ENCODE data around the gene ASPDH.
A peak's percentile ranks its signal among the peaks of the same experiment; 100 is the strongest.

Gene ASPDH

GRCh38 chr19:50513746-50514345 lies at the start of gene ASPDH:
Gene ASPDH, minus strand, starts transcription at chr19:50513913. Its CDS starts 90 bp downstream, at chr19:50513823.
- no peak for DNase-seq (ENCODE audit: low read depth in 2 of 2)

- DNase-seq (ENCODE audit: low read depth in 2 of 2), result no peak
Measured at GRCh38 chr19:50562996-50563395, 49.3 kb upstream of the ASPDH start.

DNA sequence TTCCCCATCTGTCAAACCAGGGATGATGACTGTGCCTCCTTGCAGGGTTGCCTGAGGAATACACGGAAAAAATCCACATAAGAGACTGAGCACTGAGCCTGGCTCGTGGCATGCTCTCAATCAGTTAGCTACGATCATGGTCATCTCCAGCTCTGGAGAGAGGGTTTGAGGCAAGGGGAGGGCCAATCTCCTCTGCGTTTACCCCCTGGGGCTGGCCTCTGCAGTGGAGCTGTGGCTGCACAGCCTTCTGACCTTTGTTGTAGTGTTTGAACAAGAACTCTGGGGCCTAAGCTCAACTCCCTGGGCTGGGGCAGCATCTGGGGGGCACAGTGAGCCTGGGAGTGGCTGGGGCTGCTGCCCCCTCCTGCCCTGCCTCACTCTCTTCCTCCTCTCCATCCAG lies 48.6 kb upstream of the ASPDH start:
- DNase-seq (ENCODE audit: low read depth in 2 of 2), result no peak

DNA sequence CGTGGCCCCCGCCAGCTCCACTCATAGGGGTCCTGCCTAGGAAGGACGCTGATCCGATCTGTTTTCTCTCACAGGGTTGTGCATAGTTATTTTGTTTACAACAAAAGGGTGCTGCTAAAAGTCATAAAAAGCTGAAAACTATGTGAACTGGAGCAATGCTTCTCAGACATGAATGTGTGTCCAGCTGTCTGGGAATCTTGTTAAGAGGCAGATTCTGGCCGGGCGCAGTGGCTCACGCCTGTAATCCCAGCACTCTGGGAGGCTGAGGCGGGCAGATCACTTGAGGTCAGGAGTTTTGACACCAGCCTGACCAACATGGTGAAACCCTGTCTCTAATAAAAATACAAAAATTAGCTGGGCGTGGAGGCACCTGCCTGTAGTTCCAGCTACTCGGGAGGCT lies 45.9 kb upstream of the ASPDH start:
- no peak for DNase-seq (ENCODE audit: low read depth in 2 of 2)

- DNase-seq (ENCODE audit: low read depth in 2 of 2), result no peak
Measured at GRCh38 chr19:50558449-50558848, 44.7 kb upstream of the ASPDH start.

DNA sequence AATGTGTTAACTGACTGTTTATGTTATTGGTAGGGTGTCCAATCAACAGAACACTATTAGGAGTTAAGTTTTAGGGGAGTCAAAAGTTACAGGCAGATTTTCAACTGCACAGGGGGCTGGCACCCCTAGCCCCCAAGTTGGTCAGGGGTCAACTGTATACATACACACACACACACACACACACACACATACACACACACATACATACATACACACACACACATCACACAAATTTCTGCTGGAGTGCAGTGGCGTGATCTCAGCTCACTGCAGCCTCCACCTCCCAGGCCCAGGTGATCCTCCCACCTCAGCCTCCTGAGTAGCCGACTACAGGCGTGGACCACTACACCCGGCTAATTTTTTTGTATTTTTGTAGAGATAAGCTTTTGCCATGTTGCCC lies 44.3 kb upstream of the ASPDH start:
- no peak for DNase-seq (ENCODE audit: low read depth in 2 of 2)

GRCh38 chr19:50557009-50557613 lies 43.4 kb upstream of the ASPDH start:
- no peak for DNase-seq (ENCODE audit: low read depth in 2 of 2)

DNA sequence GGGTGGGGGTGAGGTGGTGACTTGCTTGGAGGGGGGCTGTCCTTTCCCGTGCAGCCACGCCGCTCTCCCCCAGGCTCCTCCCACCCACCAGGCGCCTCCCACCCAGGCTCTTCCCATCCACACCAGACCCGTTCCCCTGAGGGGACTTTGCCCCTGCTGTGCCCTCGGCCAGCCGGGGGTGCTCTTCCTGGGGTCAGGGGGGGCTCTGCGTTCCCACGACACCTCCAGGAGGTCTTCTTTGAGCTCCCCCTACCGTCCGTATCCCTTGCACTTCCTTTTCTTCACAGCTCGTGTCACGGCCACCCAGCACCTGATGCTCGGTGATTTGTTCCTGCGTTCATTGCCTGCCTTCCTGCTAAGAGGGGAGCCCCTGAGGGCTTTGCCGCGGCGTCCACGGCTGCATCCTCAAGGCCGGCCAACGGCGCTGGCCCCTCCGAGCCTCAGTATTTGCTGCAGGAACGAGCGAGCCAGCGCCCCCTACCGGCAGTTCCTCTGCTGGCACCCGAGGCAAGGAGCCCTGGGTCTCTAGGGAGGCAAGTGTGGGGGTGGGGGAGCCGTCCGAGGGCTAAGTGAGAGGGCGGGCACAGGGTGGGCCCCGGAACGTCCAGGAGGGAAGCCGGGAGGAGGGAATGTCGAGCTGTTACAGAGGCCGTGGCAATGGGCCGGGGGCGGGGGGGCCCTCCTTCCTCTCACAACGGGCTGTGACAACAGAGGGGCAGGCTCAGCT lies 42.7 kb upstream of the ASPDH start:
- peak; percentile 64 to 83 for DNase-seq (ENCODE audit: low read depth in 2 of 2)

DNA sequence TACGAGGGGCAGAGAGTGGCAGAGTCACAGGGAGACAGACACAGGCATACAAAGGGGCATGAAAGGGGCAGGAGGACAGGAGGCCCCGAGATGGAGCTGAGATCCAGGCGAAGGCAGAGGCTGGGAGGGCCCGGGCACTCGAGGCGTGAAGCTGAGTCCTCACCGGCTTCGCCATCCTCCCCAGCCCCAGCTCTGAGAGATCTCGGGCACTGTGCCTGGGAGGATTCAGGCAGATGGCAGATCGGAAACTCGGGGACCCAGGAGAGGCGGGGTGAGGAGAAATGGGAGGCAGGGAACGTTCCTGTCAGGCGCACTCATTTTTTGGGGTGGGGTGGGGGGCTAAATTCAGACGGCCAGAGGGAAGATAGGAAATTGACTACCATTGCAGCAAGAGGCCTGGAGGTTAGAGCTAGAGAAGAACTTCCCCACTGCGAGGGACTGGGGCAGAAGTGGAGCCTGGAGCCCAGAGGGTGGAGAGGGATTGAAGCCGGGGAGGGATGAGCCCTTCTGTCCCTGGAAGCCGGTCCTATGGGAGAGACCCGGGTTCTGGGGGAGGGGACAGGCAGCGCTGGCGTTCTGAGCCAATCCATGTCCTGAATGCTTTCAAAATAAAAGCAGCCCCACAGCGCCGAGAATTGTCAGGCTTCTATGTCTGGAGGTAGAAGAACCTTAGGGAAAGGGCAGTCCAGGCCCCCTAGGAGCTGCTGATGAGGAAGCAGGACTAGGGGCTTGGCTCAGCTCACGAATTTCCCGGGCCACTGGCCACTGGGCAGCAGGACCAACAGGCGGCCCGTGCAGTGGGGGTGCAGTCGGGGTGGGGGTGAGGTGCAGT lies 42.0 kb upstream of the ASPDH start:
- no peak for DNase-seq (ENCODE audit: low read depth in 2 of 2)

DNA sequence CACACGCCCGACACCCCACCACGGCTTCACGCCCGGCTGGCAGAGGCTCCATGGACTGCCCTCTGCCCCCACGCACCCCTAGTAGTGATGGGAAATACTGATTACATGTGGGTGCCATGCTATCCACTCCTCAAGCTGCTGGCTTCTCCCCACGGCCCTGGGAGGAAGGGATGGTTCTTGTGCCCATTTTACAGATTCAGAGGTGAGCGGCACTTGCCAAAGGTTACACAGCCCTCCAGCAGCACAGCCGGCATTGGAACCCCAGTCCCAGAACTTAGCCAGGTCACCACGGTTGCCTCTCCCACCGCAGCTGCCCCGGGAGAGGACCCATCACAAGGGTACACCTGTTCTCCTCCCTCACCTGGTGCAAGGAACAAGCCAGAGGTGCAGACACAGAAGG lies 41.3 kb upstream of the ASPDH start:
- no peak for DNase-seq (ENCODE audit: low read depth in 2 of 2)

GRCh38 chr19:50554212-50554611 lies 40.5 kb upstream of the ASPDH start:
- no peak for DNase-seq (ENCODE audit: low read depth in 2 of 2)

DNA sequence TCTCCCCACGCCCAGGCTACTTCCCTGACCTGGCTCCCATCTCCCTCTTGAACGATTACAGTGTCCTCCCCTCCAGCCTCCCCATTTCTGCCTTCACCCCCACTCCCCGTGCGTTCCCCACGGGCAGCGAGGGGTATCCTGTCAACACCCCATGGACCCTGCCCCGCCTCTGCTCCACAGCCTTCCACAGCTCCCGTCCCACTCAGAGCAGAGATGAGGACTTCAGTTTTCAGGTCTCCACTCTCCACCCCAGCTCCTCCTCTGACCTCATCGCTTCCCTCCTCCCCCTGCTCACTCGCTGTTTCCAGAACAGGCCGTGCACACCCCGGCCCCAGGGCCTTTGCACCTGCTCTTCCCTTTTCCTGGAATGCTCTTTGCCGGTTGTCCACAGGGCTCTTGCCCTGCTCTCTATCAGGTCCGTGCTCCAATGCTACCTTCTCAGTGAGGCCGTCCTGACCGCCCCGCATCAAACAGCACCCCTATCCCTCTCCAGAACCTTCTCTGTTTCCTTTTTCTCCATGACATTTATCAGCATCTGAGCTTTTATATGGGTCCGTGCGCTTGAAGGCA lies 39.5 kb upstream of the ASPDH start:
- no peak for DNase-seq (ENCODE audit: low read depth in 2 of 2)

- DNase-seq (ENCODE audit: low read depth in 2 of 2), result no peak
Measured at GRCh38 chr19:50552540-50552939, 38.8 kb upstream of the ASPDH start.

GRCh38 chr19:50551715-50552187 lies 38.0 kb upstream of the ASPDH start:
- DNase-seq (ENCODE audit: low read depth in 2 of 2), result no peak

- DNase-seq (ENCODE audit: low read depth in 2 of 2), result no peak
Measured at GRCh38 chr19:50551034-50551714, 37.5 kb upstream of the ASPDH start.

DNA sequence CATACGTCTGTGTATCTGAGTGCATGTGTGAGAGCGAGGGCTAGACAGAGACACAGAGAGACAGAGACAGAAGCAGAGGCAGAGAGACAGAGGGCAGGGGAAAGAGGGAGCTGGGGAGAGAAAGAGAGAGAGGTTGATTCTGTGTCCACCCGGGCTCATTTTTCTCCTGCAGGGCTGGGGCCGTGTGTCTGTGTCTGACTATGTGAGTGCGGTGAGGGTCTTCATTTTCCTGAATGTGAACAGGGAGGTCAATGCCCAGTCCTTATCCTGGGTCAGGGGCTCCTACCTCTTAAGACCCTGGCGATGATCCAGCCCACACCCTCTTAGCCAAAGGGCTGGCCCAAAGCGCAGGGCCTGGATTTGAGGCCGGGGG lies 36.9 kb upstream of the ASPDH start:
- no peak for DNase-seq (ENCODE audit: low read depth in 2 of 2)

DNA sequence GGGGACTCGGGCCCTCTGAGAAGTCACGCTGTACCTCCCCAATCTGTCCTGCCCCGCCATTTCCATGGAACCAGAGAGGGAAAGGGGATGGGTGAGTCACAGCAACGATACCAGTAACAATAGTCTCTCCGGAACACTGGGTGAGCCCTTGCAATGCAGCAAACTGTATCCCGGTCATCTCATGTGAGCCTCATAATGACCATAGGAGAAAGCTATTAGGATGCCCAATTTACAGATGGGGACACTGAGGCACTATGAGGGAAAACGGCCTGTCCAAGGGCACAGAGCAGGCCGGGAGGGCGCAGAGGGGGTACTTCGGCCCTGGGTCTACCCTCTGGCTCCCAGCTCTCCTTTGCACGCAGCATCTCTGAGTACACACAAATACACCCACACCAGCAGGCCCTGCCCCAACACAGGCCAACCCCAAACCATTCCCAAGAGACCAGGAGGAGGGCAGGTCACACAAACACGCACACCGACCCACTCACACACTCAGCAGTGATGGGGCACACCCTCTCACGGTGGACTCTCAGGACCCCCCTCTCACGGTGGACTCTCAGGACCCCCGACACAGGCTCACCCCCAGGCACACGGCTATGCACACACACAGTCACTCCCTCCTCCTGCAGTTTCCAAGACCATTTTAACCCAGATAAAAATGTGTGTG lies 36.3 kb upstream of the ASPDH start:
- DNase-seq (ENCODE audit: low read depth in 2 of 2), result no peak

DNA sequence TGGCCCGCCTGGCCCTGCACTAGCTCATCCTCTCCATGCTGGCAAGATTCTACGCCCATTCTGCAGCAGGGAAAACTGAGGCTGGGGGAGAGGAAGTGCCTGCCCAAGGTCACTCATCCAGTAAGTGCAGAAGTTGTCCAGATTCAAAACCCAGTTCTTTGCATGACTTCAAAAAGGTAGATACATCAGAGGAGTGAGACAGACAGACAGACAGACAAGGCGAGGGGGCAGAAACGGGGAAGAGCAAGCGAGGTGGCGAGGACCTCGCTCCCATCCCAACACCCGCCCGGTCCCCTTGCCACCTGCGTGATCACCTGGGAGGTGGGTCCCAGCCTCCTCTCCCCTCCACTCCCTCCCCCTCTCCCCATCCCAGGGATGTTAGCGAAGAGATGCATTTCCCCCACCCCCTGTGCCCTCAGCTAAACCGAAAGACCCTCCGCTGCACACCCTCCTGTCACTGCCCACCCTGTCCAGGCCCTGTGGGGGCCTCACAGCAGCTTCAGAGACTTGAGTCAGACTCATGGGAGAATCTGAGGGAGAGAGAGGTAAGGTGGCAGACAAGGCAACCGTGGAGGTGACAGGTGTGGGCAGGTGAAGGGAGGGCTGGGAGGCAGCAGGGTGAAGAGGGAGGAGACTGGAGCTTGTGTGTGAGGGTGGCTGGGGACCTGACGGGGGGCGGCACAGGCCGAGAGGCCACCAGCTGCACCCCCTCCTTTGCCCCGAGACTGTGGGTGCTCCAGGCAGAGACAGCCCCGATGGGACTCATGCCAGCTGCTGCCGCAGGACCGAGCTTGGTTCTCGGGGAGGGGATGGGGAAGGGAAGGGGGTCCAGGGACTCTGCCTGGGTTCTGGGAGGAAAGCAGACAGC lies 35.6 kb upstream of the ASPDH start:
- no peak for DNase-seq (ENCODE audit: low read depth in 2 of 2)

DNA sequence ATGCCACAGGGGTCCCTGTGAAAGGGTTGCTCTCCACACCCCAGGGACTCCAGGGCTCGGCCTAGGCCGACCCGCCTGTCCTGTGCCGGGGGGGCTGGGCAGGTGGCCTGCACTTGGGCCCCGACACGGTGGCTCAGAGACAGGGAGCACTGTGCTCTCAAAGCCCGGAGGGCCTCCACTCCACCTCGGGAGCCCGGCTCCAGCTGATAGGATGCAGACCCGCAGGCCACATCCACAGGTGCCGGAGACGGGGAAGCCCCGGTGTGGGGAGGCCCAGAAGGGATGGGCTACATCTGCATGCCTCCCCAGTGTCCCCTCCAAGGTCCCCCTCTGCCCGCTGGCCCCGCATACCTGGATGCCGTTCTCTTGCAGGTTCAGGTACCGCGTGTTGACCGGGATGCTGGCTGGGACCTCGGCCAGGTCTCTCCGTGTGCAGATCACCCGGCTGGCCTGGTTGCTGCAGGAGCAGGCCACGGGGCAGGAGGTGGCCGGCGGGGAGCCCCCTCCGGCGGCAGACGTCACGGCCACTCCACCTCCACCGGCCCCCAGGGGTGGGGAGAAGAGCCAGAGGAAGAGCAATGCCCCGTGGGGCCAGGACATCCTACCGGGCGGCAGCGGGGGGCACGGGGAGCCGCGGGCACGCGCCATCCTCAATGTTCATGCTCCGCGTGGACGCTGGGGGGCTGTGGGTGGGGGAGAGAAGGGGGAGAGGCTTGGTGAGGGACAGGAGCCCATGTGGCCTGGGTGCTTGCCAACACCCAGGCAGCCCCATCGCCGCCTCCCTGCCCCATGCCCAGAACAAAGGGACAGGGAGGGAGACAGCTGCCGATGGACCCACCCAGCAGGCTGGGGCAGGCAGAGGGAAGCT lies 34.7 kb upstream of the ASPDH start:
- DNase-seq (ENCODE audit: low read depth in 2 of 2), result no peak

Data from activated CD4-positive, alpha-beta T cell treated with anti-CD3 and anti-CD28 coated beads for 24 hours (primary cell).